HEK293 (cell line): Measurements from ENCODE around the gene ATP8B4.

Source experiments
- HOXD13 ChIP-seq: sonication (generic); formaldehyde crosslinking; IDR thresholded peaks from 2 replicates; pipeline ENCODE4 v1.8.0; 2022; ENCODE audit warnings: missing genetic modification reagents, borderline replicate concordance
- TCF7L2 ChIP-seq: IDR thresholded peaks from 2 replicates; pipeline ENCODE4 v1.6.1; 2011; ENCODE audit warnings: low read depth, mild to moderate bottlenecking, inconsistent platforms, low read length, moderate library complexity, borderline replicate concordance
- ZFP3 ChIP-seq: fragments of 450-650 bp; formaldehyde crosslinking; IDR thresholded peaks from 2 replicates; pipeline ENCODE4 v1.5.1; 2016; ENCODE audit warnings: low read depth, missing biosample characterization, missing genetic modification characterization
- ZNF2 ChIP-seq: fragments of 450-650 bp; formaldehyde crosslinking; IDR thresholded peaks from 2 replicates; pipeline ENCODE4 v1.5.1; 2016; ENCODE audit warnings: missing biosample characterization, missing genetic modification characterization
- ZNF274 ChIP-seq, 2 experiments: fragments of 200-500 bp in 1 of 2; fragments of 450-650 bp in 1 of 2; sonication (Bioruptor generic) in 1 of 2; formaldehyde crosslinking in 1 of 2; IDR thresholded peaks; 2 replicates each; pipeline versions ENCODE4 v1.5.1 to v1.6.1; 2014 to 2016; ENCODE audit warnings: borderline replicate concordance in 1 of 2, inconsistent platforms in 1 of 2, low read length in 1 of 2, missing biosample characterization in 1 of 2, missing genetic modification characterization in 1 of 2
- ZNF335 ChIP-seq: fragments of 450-650 bp; formaldehyde crosslinking; conservative IDR thresholded peaks from 2 replicates; pipeline ENCODE4 v1.5.1; 2016; ENCODE audit warnings: missing biosample characterization, missing genetic modification characterization
- ZNF449 ChIP-seq: fragments of 450-650 bp; formaldehyde crosslinking; IDR thresholded peaks from 2 replicates; pipeline ENCODE4 v1.5.1; 2017; ENCODE audit warnings: missing biosample characterization, mild to moderate bottlenecking, missing genetic modification characterization, moderate library complexity
- ZNF558 ChIP-seq: fragments of 450-650 bp; formaldehyde crosslinking; IDR thresholded peaks from 2 replicates; pipeline ENCODE4 v1.5.1; 2016; ENCODE audit warnings: missing biosample characterization, missing genetic modification characterization
- ZNF660 ChIP-seq: fragments of 450-650 bp; IDR thresholded peaks from 2 replicates; pipeline ENCODE4 v1.5.1; 2018; ENCODE audit warnings: missing biosample characterization, mild to moderate bottlenecking, missing genetic modification characterization
- ZNF785 ChIP-seq: fragments of 450-650 bp; formaldehyde crosslinking; IDR thresholded peaks from 2 replicates; pipeline ENCODE4 v1.5.1; 2016; ENCODE audit warnings: missing biosample characterization, missing genetic modification characterization
- TF ChIP-seq, protein P1 (sequence below): fragments of 450-650 bp; formaldehyde crosslinking; IDR thresholded peaks from 2 replicates; pipeline ENCODE4 v1.5.1; 2016; ENCODE audit warnings: missing biosample characterization, missing genetic modification characterization

DNA sequence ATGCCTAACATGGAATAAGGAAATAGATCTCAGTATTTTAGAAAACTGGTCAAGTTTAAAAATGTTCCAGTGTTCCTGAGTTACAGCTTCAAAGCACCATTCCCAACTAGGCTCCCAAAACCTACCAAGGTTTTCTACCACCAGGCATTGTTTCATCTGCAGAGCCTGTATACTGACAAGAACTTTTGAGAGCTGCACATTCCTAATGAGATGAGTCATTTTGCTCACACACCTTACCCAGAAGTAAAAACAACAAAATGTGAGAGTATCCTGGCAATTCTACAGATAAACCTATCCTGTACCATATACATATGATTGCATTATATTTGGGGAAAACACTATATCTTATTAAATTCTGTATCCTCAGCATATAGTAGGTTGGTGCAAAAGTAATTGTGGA is 90.7 kb downstream of the ATP8B4 start:
- TF ChIP-seq, protein P1, sequence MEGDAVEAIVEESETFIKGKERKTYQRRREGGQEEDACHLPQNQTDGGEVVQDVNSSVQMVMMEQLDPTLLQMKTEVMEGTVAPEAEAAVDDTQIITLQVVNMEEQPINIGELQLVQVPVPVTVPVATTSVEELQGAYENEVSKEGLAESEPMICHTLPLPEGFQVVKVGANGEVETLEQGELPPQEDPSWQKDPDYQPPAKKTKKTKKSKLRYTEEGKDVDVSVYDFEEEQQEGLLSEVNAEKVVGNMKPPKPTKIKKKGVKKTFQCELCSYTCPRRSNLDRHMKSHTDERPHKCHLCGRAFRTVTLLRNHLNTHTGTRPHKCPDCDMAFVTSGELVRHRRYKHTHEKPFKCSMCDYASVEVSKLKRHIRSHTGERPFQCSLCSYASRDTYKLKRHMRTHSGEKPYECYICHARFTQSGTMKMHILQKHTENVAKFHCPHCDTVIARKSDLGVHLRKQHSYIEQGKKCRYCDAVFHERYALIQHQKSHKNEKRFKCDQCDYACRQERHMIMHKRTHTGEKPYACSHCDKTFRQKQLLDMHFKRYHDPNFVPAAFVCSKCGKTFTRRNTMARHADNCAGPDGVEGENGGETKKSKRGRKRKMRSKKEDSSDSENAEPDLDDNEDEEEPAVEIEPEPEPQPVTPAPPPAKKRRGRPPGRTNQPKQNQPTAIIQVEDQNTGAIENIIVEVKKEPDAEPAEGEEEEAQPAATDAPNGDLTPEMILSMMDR = no peak
- no peak for TF ChIP-seq HOXD13 (CRISPR knock-in tag)
- TF ChIP-seq TCF7L2 = no peak
- TF ChIP-seq ZFP3 = no peak
- TF ChIP-seq ZNF785 = no peak
- TF ChIP-seq ZNF449 = no peak
- TF ChIP-seq ZNF660 (tag by site-specific recombination) = no peak
- TF ChIP-seq ZNF2 (tag by site-specific recombination) = no peak
- TF ChIP-seq ZNF274 (IDR thresholded peaks at IDR 0.05; ENCODE audit: low read length) = no peak
- no peak for TF ChIP-seq ZNF274 (tag by site-specific recombination; IDR thresholded peaks at IDR 0.05; ENCODE audit: borderline replicate concordance)
- TF ChIP-seq ZNF558 (tag by site-specific recombination) = no peak
- TF ChIP-seq ZNF335 (tag by site-specific recombination) = no peak
